ENCODE data around the gene LRRC14B. TPM values are rescaled to one million over a fixed set of nuclear protein-coding genes. Genes with fewer than 3 reads are reported as not detected.

Gene LRRC14B
- total RNA-seq, 4 donors from 2014 or later, result not detected

GRCh38 chr5:192691-192969, 1.3 kb downstream of the LRRC14B start:
- no peaks in the 10 kb centered on the region for H3K36me3 ChIP-seq
- H3K4me3 ChIP-seq, result no peak overlapping the region
- no peak overlapping the region for H3K27ac ChIP-seq
- no peak for TF ChIP-seq POLR2A (IDR thresholded peaks at IDR 0.05)
- no peak for TF ChIP-seq CTCF (IDR thresholded peaks at IDR 0.05)
- peaks cover 0 to 17% (median 3%) of the 10 kb centered on the region in 4 donors for H3K4me1 ChIP-seq
- DNase-seq, result no peak
- H3K9me3 ChIP-seq, result no peaks in the 10 kb centered on the region
- H3K27me3 ChIP-seq, result no peaks in the 10 kb centered on the region

- Histone ChIP-seq H3K4me3 (no peak overlapping the region), H3K36me3 (no peaks in the 10 kb centered on the region), H3K27me3 (no peaks in the 10 kb centered on the region), H3K4me1 (peaks cover 0 to 15% (median 3%) of the 10 kb centered on the region in 4 donors), H3K9me3 (no peaks in the 10 kb centered on the region), H3K27ac (no peak overlapping the region)
- TF ChIP-seq POLR2A (IDR thresholded peaks at IDR 0.05), result no peak
- DNase-seq, result peak in 1 of 3 donors; percentile 39
Observed at GRCh38 chr5:192970-193831, 1.9 kb downstream of the LRRC14B start.

- Histone ChIP-seq H3K9me3 (no peaks in the 10 kb centered on the region), H3K4me3 (no peak overlapping the region), H3K36me3 (no peaks in the 10 kb centered on the region), H3K4me1 (peaks cover 0 to 13% (median 0%) of the 10 kb centered on the region in 4 donors), H3K27ac (no peak overlapping the region), H3K27me3 (no peaks in the 10 kb centered on the region)
- no peak for TF ChIP-seq POLR2A (IDR thresholded peaks at IDR 0.05)
- no peak for TF ChIP-seq CTCF (IDR thresholded peaks at IDR 0.05)
- DNase-seq, result peak in 1 of 3 donors; percentile 24
Observed at GRCh38 chr5:194102-194501, 2.8 kb downstream of the LRRC14B start.

GRCh38 chr5:194603-195209, 3.4 kb downstream of the LRRC14B start:
- no peak overlapping the region for H3K4me3 ChIP-seq
- no peaks in the 10 kb centered on the region for H3K36me3 ChIP-seq
- peak in 1 of 3 donors; percentile 45 for DNase-seq
- no peaks in the 10 kb centered on the region for H3K9me3 ChIP-seq
- no peaks in the 10 kb centered on the region for H3K27me3 ChIP-seq
- peaks cover 0 to 13% (median 0%) of the 10 kb centered on the region in 4 donors for H3K4me1 ChIP-seq
- TF ChIP-seq POLR2A (IDR thresholded peaks at IDR 0.05) (no peak), CTCF (IDR thresholded peaks at IDR 0.05) (no peak)
- H3K27ac ChIP-seq, result no peak overlapping the region

GRCh38 chr5:195401-196160, 4.3 kb downstream of the LRRC14B start:
- H3K4me1 ChIP-seq, result peaks cover 0 to 13% (median 0%) of the 10 kb centered on the region in 4 donors
- H3K27me3 ChIP-seq, result no peaks in the 10 kb centered on the region
- TF ChIP-seq CTCF (IDR thresholded peaks at IDR 0.05) (no peak), POLR2A (IDR thresholded peaks at IDR 0.05) (no peak)
- H3K4me3 ChIP-seq, result no peak overlapping the region
- peak in 1 of 3 donors; percentile 40 for DNase-seq
- no peaks in the 10 kb centered on the region for H3K36me3 ChIP-seq
- no peaks in the 10 kb centered on the region for H3K9me3 ChIP-seq
- H3K27ac ChIP-seq, result no peak overlapping the region

Data from Peyer's patch (tissue), 4 donors.